K562 (cell line): ENCODE data around the gene ZNF124.
"Not testable (repeated sequence)": the region's sequence is repeated elsewhere in the genome, so short reads cannot be mapped to it uniquely, and the experiment has no call there.

Experiments
- E2F5 ChIP-seq: sonication (generic); formaldehyde crosslinking; IDR thresholded peaks from 2 replicates; pipeline ENCODE4 v1.8.0; 2022; ENCODE audit warnings: mild to moderate bottlenecking, missing genetic modification reagents
- ELK1 ChIP-seq: sonication (generic); formaldehyde crosslinking; IDR thresholded peaks from 2 replicates; pipeline ENCODE4 v1.8.1; 2022; ENCODE audit warnings: missing genetic modification reagents
- FOXJ2 ChIP-seq: fragments of 200-800 bp; sonication (Bioruptor generic); IDR thresholded peaks from 2 replicates; pipeline ENCODE4 v1.6.1; 2016; ENCODE audit warnings: missing genetic modification characterization, missing compliant biosample characterization
- IRF9 ChIP-seq: fragments of 450-650 bp; IDR thresholded peaks from 2 replicates; pipeline ENCODE4 v1.6.1; 2016; ENCODE audit warnings: missing biosample characterization, missing genetic modification characterization
- PRMT5 ChIP-seq: sonication (generic); formaldehyde crosslinking; IDR thresholded peaks from 2 replicates; pipeline ENCODE4 v1.5.0; 2020; ENCODE audit warnings: missing genetic modification reagents
- RFX5 ChIP-seq: IDR thresholded peaks from 2 replicates; pipeline ENCODE4 v1.6.1; 2011; ENCODE audit warnings: low read depth, mild to moderate bottlenecking, improper control_type of control experiment, low read length
- SMARCC2 ChIP-seq: fragments of 450-650 bp; IDR thresholded peaks from 2 replicates; pipeline ENCODE4 v1.6.1; 2017; ENCODE audit warnings: antibody characterized with exemption, moderate library complexity, mild to moderate bottlenecking, low read depth
- SP2 ChIP-seq: IDR thresholded peaks from 2 replicates; pipeline ENCODE4 v1.6.1; 2011; ENCODE audit warnings: mild to moderate bottlenecking, low read depth, low read length, moderate library complexity; ENCODE audit not compliant: poor library complexity, severe bottlenecking; ENCODE audit errors: extremely low read depth
- SPI1 ChIP-seq: IDR thresholded peaks from 2 replicates; pipeline ENCODE4 v1.6.1; 2011; ENCODE audit warnings: low read depth, low read length, control low read depth, borderline replicate concordance
- ZNF609 ChIP-seq: sonication (generic); formaldehyde crosslinking; IDR thresholded peaks from 2 replicates; pipeline ENCODE4 v1.8.1; 2023; ENCODE audit warnings: missing genetic modification reagents, mild to moderate bottlenecking, borderline replicate concordance

- not testable (repeated sequence) for TF ChIP-seq ELK1 (CRISPR knock-in tag); RFX5; IRF9 (tag); E2F5; PRMT5 (CRISPR knock-in tag); FOXJ2 (tag); ZNF609 (CRISPR knock-in tag); SP2; SMARCC2; SPI1
These were observed 32.3 kb downstream of the ZNF124 start for GRCh38 chr1:247139557-247139956.
